ENCODE data around the gene NCAM1.

NCAM1 gene

DNA sequence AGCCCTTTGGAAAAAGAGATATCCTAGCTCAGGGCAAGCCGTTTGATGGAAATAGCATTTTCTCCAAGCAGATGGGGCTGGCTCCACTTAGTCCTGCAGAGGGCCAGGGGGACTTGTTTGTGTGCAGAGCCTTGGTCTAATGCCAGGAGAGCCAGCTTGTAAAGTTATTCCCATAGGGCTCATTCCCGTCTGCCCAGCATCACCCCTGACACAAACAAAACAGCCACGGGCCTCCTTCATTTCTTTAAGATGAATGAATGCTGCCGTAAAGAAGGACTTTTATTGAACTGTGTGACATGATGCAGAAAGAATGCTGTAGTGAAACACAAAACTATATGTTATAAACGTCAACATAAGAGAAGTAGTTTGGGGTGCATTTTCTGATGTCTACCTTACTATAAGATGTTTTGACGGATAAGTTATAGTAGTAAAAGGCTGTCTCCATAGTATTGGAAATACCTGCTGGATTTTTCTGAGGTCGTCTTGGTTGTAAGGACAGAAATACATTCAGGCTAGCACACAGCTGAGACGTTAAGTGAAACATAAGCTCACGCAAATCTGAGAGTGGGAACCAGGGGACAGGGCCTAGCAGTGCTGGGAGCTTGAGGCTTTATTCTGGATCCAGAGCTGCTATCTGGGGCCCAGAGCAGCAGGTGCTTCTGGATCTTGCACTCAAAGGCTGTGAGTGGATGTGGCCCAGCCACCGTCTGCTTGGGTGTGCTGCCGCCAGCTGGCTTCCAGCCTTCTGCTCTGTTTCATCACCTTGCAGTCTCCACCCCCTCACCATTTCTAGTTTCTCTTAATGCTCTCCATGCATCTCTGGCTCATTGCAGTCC is 53.3 kb downstream of the NCAM1 start:
- Histone ChIP-seq H3K36me3 (ENCODE audit: insufficient read depth, low read length) (no peaks in the 10 kb centered on the region), H3K4me1 (ENCODE audit: insufficient read depth, low read length) (no peaks in the 10 kb centered on the region), H3K4me2 (ENCODE audit: insufficient read depth, low read length) (no peak overlapping the region), H3K9ac (ENCODE audit: low read depth, low read length) (no peak overlapping the region), H3K79me2 (ENCODE audit: insufficient read depth, low read length) (no peaks in the 10 kb centered on the region), H3K9me3 (ENCODE audit: insufficient read depth, low read length, severe bottlenecking) (no peaks in the 10 kb centered on the region), H3K4me3 (ENCODE audit: low read depth in 1 of 2, low read length in 2 of 2) (no peak overlapping the region), H3K27me3 (ENCODE audit: insufficient read depth, low read length, poor library complexity) (no peaks in the 10 kb centered on the region), H2AFZ (ENCODE audit: low read depth, low read length) (no peak overlapping the region), H4K20me1 (ENCODE audit: insufficient read depth, low read length) (no peaks in the 10 kb centered on the region), H3K27ac (ENCODE audit: low read length) (no peak overlapping the region)
- no peak for TF ChIP-seq EZH2 (IDR thresholded peaks at IDR 0.05; ENCODE audit: borderline replicate concordance, low read depth, low read length, severe bottlenecking)
- TF ChIP-seq, protein P1, sequence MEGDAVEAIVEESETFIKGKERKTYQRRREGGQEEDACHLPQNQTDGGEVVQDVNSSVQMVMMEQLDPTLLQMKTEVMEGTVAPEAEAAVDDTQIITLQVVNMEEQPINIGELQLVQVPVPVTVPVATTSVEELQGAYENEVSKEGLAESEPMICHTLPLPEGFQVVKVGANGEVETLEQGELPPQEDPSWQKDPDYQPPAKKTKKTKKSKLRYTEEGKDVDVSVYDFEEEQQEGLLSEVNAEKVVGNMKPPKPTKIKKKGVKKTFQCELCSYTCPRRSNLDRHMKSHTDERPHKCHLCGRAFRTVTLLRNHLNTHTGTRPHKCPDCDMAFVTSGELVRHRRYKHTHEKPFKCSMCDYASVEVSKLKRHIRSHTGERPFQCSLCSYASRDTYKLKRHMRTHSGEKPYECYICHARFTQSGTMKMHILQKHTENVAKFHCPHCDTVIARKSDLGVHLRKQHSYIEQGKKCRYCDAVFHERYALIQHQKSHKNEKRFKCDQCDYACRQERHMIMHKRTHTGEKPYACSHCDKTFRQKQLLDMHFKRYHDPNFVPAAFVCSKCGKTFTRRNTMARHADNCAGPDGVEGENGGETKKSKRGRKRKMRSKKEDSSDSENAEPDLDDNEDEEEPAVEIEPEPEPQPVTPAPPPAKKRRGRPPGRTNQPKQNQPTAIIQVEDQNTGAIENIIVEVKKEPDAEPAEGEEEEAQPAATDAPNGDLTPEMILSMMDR (IDR thresholded peaks at IDR 0.05; ENCODE audit: borderline replicate concordance, extremely low read depth, low read length, poor library complexity, severe bottlenecking), result no peak
- ATAC-seq (ENCODE audit: insufficient read depth, low read depth) (no peak), DNase-seq (no peak)

DNA sequence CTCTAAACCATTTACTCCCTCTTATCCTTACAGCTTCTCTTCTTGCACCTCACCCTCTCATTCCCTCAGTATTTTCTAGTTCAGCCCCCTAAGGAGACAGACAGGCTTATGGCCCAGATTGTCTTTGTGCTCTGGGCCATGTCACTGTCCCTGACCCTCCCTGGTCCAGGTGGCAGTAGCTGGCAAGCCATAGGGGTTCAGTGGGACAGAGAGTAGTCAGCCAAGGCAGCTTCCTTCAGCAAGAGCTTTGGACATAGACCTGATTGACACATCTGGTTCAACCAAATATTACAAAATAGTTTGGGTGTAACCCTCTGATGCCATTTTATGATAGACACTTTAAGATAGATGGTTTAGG is 53.9 kb downstream of the NCAM1 start:
- Histone ChIP-seq H3K9me3 (ENCODE audit: insufficient read depth, low read length, severe bottlenecking) (no peaks in the 10 kb centered on the region), H3K79me2 (ENCODE audit: insufficient read depth, low read length) (no peaks in the 10 kb centered on the region), H4K20me1 (ENCODE audit: insufficient read depth, low read length) (no peaks in the 10 kb centered on the region)

DNA sequence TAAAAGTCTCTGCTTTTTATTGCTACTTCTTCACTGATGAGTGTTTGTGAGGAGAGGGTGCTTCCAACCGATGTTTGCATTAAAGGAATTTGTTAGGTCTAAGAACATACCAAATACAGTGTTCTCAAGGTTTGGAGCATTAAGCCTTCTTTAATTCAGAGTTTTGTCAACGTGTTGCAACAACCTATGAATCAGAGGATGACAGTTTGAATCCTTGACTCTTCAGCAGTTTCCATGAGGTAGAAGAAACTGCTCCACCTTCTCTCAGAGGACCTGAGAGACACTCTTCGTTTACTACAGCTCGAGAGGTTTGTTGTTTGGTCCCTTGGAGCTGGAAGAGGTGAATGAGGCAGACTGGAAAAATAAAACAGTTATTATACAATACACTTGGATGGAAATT is 55.7 kb downstream of the NCAM1 start:
- Histone ChIP-seq H3K4me2 (ENCODE audit: insufficient read depth, low read length) (no peak overlapping the region), H4K20me1 (ENCODE audit: insufficient read depth, low read length) (no peaks in the 10 kb centered on the region), H3K27me3 (ENCODE audit: insufficient read depth, low read length, poor library complexity) (peaks cover 4% of the 10 kb centered on the region), H3K4me3 (ENCODE audit: low read depth in 1 of 2, low read length in 2 of 2) (no peak overlapping the region), H3K27ac (ENCODE audit: low read length) (no peak overlapping the region), H3K4me1 (ENCODE audit: insufficient read depth, low read length) (no peaks in the 10 kb centered on the region), H3K36me3 (ENCODE audit: insufficient read depth, low read length) (no peaks in the 10 kb centered on the region), H3K9ac (ENCODE audit: low read depth, low read length) (no peak overlapping the region), H3K9me3 (ENCODE audit: insufficient read depth, low read length, severe bottlenecking) (no peaks in the 10 kb centered on the region), H3K79me2 (ENCODE audit: insufficient read depth, low read length) (no peaks in the 10 kb centered on the region), H2AFZ (ENCODE audit: low read depth, low read length) (no peak overlapping the region)
- DNase-seq (no peak), ATAC-seq (ENCODE audit: insufficient read depth, low read depth) (no peak)
- TF ChIP-seq EZH2 (IDR thresholded peaks at IDR 0.05; ENCODE audit: borderline replicate concordance, low read depth, low read length, severe bottlenecking), result no peak
- TF ChIP-seq, protein P1 (IDR thresholded peaks at IDR 0.05; ENCODE audit: borderline replicate concordance, extremely low read depth, low read length, poor library complexity, severe bottlenecking), result no peak

More for the DNA sequence above, 53.9 kb downstream of the NCAM1 start:
- ATAC-seq (ENCODE audit: insufficient read depth, low read depth) (no peak), DNase-seq (no peak)
- no peak overlapping the region for H3K27ac ChIP-seq (ENCODE audit: low read length)
- no peak overlapping the region for H3K4me2 ChIP-seq (ENCODE audit: insufficient read depth, low read length)
- H2AFZ ChIP-seq (ENCODE audit: low read depth, low read length), result no peak overlapping the region
- peaks cover under 1% of the 10 kb centered on the region for H3K27me3 ChIP-seq (ENCODE audit: insufficient read depth, low read length, poor library complexity)
- H3K4me1 ChIP-seq (ENCODE audit: insufficient read depth, low read length), result no peaks in the 10 kb centered on the region
- TF ChIP-seq EZH2 (IDR thresholded peaks at IDR 0.05; ENCODE audit: borderline replicate concordance, low read depth, low read length, severe bottlenecking), result no peak
- TF ChIP-seq, protein P1 (IDR thresholded peaks at IDR 0.05; ENCODE audit: borderline replicate concordance, extremely low read depth, low read length, poor library complexity, severe bottlenecking), result no peak
- no peak overlapping the region for H3K4me3 ChIP-seq (ENCODE audit: low read depth in 1 of 2, low read length in 2 of 2)
- no peak overlapping the region for H3K9ac ChIP-seq (ENCODE audit: low read depth, low read length)
- H3K36me3 ChIP-seq (ENCODE audit: insufficient read depth, low read length), result no peaks in the 10 kb centered on the region
